Suppressor macrophage treated with lipopolysaccharide for 4 hours (primary cell): Measurements from ENCODE around the gene GTPBP6.
"Not testable (repeated sequence)": the region's sequence is repeated elsewhere in the genome, so short reads cannot be mapped to it uniquely, and the experiment has no call there.

Experiments used
- DNase-seq: peaks from one replicate; pipeline ENCODE4 v3.0.0-alpha.2; 2020

GTPBP6 gene

DNA sequence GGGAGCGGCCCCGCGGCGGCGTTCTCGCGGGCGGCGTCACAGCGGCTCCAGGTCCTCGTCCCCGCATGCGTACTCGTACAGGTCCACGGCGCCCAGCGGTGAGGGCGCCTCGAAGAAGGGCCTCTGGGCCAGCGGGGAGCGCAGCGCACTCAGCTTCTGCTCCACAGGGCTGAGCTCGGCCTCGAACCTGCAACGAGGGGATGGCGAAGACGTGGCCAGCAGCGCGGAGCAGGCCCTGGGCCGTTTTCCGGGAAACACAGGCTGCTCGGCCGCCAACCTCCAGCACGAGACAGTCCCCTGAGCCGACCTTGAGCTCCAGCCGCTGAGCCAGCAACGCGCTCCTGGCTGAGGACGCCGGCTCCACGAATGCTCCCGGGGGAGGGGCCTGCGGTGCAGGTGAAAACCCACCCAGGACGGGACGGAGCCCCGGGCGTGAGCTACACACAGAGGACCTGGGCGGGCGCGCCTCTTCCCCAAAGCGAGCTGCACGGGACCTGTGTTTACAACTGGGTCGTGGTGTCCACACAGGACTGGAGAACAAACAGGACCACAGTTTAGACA is 15.8 kb upstream of the GTPBP6 start:
- no peak for DNase-seq

DNA sequence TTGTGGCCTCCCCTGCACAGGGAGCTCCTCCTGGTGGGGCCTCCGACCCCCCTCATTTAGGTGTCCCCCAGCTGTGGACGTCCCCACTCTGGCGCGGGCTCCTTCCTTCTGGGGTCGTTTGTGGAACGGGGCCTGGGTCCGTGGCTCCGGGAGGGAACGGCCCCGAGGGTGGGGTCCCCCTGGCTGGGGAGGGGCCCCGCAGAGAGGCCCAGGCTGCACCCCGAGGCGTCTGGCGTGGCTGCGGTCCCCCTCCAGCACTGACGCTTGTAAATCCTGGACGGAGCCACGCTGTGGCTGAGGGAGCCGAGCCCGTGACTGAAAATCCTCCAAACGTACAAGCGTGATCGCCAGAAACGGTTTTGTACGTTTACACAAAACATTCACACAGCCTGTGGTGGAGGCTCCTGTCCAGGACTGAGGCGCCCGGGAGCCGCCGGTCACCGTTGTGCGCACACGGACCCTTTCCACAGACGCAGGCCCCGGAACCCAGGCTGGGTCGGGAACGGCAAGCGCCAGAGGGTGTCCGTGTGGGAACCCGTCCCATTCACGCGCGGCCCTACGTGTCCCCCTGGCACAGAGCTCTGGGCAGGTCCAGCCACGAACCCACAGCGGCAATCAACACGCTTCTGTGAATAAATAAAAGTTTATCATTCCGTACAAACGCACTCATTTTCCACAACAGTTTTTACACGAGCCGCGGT is 15.2 kb upstream of the GTPBP6 start:
- no peak for DNase-seq

GRCh38 chrX:332916-333610 is 14.5 kb upstream of the GTPBP6 start:
- no peak for DNase-seq

- DNase-seq = no peak
Measured at GRCh38 chrX:332496-332860, 13.9 kb upstream of the GTPBP6 start.

GRCh38 chrX:331825-332495 is 13.4 kb upstream of the GTPBP6 start:
- DNase-seq = no peak

DNA sequence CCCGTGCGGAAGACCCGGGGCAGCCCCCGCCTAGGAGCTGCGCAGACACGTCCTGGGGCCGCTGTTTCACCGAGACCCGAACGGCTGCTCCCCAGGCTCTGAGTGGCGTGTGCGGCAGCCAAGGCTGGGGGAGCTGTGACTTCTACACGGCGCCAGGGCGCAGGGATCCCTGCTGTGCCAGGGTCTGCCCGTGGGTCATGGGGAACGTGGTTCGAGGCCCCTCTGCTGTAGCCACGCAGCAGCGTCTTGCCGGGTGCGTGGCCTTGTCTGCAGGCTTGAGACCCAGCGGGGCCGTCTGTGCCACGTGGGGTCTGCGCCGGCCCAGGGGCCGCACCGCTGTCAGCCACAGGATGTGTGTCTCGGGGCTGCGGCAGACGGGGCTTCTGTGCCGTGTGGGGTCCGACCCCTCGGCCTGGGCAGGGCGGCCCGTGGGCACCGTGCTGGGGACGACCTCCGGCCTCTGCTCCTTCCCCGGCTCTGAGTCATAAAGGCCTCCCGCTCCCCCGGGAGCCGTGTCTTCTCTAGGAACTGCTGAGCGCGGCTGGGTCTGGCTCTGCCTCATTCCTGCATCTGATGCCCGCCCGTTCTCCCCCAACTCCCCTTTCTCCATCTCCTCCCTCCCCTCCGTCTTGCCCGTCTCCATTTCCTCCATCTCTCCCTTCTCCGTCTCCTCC is 12.7 kb upstream of the GTPBP6 start:
- DNase-seq = no peak

- no peak for DNase-seq
Measured at GRCh38 chrX:330726-331150, 12.1 kb upstream of the GTPBP6 start.

DNA sequence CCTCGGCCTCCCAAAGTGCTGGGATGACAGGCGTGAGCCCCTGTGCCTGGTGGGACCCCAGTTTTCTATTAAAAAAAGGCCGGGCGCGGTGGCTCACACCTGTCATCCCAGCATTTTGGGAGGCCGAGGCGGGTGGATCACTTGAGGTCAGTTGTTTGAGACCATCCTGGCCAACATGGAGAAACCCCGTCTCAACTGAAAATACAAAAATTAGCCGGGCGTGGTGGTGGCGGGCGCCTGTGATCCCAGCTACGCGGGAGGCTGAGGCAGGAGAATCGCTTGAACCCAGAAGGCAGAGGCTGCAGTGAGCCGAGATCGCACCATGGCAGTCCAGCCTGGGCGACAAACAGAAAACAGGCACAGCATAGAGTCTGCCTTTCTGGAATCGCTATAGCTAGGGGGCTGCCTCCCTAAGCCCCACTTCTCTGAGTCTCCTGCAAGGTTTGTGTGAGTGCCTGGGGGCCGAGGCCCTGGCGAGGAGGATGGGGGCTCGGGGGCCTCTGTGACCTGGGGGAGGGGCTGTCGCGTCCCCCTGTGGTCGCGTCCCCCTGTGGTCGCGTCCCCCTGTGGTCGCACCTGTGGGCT is 11.6 kb upstream of the GTPBP6 start:
- not testable (repeated sequence) for DNase-seq

- DNase-seq = no peak
Measured at GRCh38 chrX:329291-329910, 10.8 kb upstream of the GTPBP6 start.

DNA sequence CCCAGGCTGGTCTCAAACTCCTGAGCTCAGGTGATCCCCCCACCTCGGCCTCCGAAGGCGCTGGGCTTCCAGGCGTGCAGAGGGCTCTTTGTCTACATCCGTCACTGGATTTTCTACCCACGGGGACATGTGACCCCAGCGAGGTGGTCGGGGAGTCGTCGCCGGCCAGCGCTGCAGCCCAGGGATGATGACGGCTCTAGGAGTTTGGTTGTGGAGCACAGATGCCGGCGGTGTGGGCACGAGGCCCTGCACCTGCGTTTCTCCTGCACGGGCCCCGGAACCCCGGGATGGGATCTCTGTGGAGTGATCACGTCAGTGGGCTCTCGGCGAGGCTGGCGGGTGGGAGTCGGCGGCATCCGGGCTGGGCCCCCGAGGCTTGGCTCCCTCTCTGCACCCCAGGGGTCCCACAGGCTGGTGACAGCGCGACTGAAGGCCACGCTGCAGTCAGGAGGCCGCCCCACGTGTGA is 9.1 kb upstream of the GTPBP6 start:
- no peak for DNase-seq

DNA sequence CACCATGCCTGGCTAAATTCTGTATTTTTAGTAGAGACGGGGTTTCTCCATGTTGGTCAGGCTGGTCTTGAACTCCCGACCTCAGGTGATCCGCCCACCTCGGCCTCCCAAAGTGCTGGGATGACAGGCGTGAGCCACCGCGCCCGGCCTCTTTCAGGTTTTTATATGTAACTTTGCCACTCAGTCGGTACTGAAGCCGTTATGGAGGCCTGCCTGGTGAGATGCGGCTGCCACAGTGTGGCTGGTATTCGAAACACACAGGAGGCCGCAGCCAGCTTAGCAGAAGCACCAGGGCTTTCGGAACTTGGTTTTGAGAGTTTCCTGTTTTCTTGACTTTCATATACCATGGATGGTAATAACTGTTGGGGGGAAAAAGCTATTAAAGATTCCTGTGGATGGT is 6.1 kb upstream of the GTPBP6 start:
- DNase-seq = not testable (repeated sequence)

GRCh38 chrX:323721-324628 is 5.4 kb upstream of the GTPBP6 start:
- DNase-seq = no peak

DNA sequence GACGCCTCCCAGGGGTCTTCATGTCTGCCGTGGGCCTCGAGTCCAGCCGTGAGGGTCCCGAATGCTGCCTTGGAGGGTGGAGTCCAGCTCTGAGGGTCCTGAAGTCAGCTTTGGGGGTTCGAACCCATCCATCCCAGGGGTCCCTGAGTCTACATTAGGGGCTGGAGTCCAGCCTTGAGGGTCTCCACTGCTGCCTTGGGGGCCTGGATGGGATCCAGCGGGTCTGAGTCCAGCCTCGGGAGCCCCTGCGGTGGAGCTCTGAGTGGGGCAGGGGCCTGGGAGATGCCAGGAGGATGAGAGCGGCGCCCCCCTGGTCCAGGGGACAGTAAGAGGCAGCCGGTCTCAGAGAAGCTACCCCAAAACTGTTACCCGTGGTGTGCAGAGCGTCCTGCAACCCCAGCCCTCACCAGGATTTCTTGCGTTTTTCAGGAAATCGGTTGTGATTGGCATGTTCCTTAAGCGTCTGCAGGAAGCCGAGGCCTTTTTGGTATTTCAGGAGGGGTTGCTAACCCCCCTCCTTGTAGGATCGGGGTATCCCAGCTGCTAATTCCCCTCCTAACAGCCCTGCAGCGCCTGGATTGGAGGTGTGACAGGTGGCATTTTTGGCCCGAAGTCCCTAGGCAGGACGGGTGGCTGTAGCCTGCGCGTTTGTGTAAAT is 1.7 kb upstream of the GTPBP6 start:
- peak; percentile 25 for DNase-seq

GRCh38 chrX:319579-320125 is 1.1 kb upstream of the GTPBP6 start:
- no peak for DNase-seq

DNA sequence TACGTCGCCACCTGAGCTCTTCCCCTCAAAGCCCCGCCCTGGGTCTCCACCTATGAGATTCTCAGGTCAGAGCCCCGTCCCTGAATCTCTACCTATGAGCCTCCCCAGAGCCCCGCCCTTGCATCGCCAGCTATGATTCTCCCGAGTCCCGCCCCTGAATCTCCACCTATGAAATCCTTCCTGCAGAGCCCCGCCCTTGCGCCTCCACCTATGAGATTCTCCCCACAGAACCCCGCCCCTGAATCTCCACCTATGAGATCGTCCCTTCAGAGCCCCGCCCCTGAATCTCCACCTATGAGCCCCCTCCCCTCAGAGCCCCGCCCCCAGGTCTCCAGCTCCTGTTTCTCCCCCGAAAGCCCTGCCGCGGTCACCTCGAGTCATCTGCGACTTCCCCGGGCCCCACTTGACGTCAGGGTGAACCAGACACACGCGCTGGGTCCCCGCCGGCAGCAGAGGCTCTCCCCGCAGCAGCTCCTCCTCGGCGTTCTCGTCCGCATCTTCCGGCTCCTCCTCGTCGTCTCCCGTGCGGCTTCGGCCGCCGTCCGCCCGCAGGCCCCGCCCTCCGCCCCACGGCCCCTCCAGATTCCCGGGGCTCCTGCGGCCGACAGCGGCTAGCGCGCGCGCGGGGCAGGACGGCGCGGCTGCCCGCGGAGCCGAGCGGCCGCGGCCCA is 393 bp downstream of the GTPBP6 start:
- DNase-seq = peak; percentile 99

- DNase-seq = peak; percentile 91
Measured at GRCh38 chrX:317424-318067, 1.1 kb downstream of the GTPBP6 start.

DNA sequence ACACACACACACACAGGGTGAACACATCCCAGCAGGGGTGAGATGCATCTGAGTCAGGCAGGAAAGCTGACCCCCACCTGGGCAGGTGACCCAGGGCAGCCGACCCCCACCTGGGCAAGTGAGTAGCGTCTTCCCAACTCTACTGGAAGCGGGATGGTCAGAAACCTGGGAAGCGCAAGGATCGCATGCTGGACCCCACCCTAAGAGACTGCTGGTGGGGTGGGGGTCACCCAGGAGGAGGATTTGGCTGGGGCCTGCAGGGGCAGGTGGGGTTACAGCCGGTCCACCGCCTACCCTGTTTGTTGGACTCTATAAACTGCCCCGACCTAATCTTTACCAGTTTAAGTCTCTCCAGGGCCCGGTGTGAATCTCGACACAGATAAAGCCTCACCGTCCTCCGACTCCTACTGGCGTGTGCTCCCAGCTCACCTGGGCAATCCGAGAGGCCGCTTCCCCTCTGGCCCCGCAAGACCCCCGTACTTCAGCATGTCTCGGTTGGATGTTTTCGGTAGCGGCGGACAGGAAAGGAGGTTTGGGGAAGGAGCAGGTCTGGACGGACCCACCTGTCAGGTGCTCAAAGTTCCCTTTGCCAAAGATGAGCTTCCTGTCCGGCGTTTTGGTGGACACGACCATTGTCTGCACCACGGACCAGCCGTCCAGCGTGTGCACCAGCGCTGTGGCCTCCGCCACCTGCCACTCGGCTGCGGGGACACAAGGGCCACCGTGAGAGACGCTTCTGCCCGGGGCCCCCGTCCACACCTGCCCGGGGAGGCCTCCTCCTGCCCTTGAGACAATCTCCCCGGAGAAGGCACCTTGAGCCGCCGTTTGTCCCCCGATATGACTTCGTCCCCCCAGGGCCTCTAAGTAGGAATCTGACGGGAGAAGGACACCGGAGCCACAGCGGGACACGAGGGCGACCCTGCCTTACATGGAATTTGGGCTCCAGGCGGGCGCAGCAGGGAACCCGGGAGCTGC is 2.0 kb downstream of the GTPBP6 start:
- DNase-seq = no peak
